K562 (cell line): ENCODE results near the gene VARS1. TPM values are rescaled to one million over a fixed set of nuclear protein-coding genes. Genes with fewer than 3 reads are reported as not detected.

Experiments
- KAT8 ChIP-seq: fragments of 450-650 bp; IDR thresholded peaks from 2 replicates; pipeline ENCODE4 v1.6.1; 2016; ENCODE audit warnings: low read depth, mild to moderate bottlenecking
- KLF10 ChIP-seq: fragments of 250-450 bp; sonication (Bioruptor Pico); IDR thresholded peaks from 2 replicates; pipeline ENCODE4 v1.6.1; 2021; ENCODE audit warnings: matching md5 sums
- LARP7 ChIP-seq: fragments of 450-650 bp; IDR thresholded peaks from 2 replicates; pipeline ENCODE4 v1.6.1; 2016
- NFRKB ChIP-seq: fragments of 450-650 bp; IDR thresholded peaks from 2 replicates; pipeline ENCODE4 v1.6.1; 2016; ENCODE audit warnings: low read depth
- PHB2 ChIP-seq: fragments of 450-650 bp; IDR thresholded peaks from 2 replicates; pipeline ENCODE4 v1.6.1; 2017; ENCODE audit warnings: low read depth
- POLR2AphosphoS2 ChIP-seq: IDR thresholded peaks from 2 replicates; pipeline ENCODE4 v1.6.1; 2012; ENCODE audit warnings: low read length, improper control_type of control experiment
- SAFB ChIP-seq: fragments of 200-400 bp; formaldehyde crosslinking; IDR thresholded peaks from 2 replicates; pipeline ENCODE4 v1.6.1; 2017; ENCODE audit warnings: low read depth, low read length, borderline replicate concordance
- SMARCC2 ChIP-seq: fragments of 450-650 bp; IDR thresholded peaks from 2 replicates; pipeline ENCODE4 v1.6.1; 2017; ENCODE audit warnings: antibody characterized with exemption, moderate library complexity, mild to moderate bottlenecking, low read depth
- TAF1 ChIP-seq: IDR thresholded peaks from 2 replicates; pipeline ENCODE4 v1.6.1; 2011; ENCODE audit warnings: mild to moderate bottlenecking, low read length, moderate library complexity; ENCODE audit not compliant: insufficient read depth, control insufficient read depth, severe bottlenecking; ENCODE audit errors: extremely low read depth
- XRCC3 ChIP-seq: fragments of 450-650 bp; IDR thresholded peaks from 2 replicates; pipeline ENCODE4 v1.6.1; 2017; ENCODE audit warnings: mild to moderate bottlenecking, moderate library complexity
- ZNF561 ChIP-seq: fragments of 450-650 bp; formaldehyde crosslinking; conservative IDR thresholded peaks from 2 replicates; pipeline ENCODE4 v1.4.0; 2020; ENCODE audit warnings: mild to moderate bottlenecking, moderate library complexity
- polyA plus RNA-seq, 8 experiments: library from polyadenylated mRNA; depleted of rRNA in 4 of 8; stranded (reverse) in 5 of 8; unstranded in 3 of 8; fragments of >200 nt; fragmentation: Nextera tagmentation in 2 of 8; fragmentation: Illumina TruSeq in 1 of 8; extraction: Ambion mirVana in 2 of 8; extraction: Trizol in 1 of 8; gene quantifications; 2 replicates each; pipeline versions ENCODE4 v1.2.1 to v1.2.3, GENCODE V29; 2011 to 2014; ENCODE audit warnings: inconsistent platforms in 1 of 8, missing spikeins in 1 of 8
- total RNA-seq, 7 experiments: library from RNA; depleted of rRNA in 6 of 7; stranded (reverse); fragments of >200 nt in 6 of 7; fragmentation: Illumina TruSeq in 2 of 7; extraction: Trizol in 2 of 7; gene quantifications; 2 replicates each; pipeline versions ENCODE4 v1.2.1 to v1.2.3, GENCODE V29; 2011 to 2021; ENCODE audit warnings: low replicate concordance in 1 of 7
- TF ChIP-seq, protein P1 (sequence below): fragments of 250-450 bp; sonication (Bioruptor Pico); IDR thresholded peaks from 2 replicates; pipeline ENCODE4 v1.4.0; 2020
- TF ChIP-seq, protein P2 (sequence below): fragments of 450-650 bp; IDR thresholded peaks from 2 replicates; pipeline ENCODE4 v1.6.1; 2016; ENCODE audit warnings: mild to moderate bottlenecking, moderate library complexity

VARS1 gene
- total and polyA plus RNA-seq, 9 of the 15 experiments (the other 6 are each of a cell fraction or from before 2014, with no cell fraction given): 2.9 to 488 (median 130) TPM

- TF ChIP-seq, protein P1, sequence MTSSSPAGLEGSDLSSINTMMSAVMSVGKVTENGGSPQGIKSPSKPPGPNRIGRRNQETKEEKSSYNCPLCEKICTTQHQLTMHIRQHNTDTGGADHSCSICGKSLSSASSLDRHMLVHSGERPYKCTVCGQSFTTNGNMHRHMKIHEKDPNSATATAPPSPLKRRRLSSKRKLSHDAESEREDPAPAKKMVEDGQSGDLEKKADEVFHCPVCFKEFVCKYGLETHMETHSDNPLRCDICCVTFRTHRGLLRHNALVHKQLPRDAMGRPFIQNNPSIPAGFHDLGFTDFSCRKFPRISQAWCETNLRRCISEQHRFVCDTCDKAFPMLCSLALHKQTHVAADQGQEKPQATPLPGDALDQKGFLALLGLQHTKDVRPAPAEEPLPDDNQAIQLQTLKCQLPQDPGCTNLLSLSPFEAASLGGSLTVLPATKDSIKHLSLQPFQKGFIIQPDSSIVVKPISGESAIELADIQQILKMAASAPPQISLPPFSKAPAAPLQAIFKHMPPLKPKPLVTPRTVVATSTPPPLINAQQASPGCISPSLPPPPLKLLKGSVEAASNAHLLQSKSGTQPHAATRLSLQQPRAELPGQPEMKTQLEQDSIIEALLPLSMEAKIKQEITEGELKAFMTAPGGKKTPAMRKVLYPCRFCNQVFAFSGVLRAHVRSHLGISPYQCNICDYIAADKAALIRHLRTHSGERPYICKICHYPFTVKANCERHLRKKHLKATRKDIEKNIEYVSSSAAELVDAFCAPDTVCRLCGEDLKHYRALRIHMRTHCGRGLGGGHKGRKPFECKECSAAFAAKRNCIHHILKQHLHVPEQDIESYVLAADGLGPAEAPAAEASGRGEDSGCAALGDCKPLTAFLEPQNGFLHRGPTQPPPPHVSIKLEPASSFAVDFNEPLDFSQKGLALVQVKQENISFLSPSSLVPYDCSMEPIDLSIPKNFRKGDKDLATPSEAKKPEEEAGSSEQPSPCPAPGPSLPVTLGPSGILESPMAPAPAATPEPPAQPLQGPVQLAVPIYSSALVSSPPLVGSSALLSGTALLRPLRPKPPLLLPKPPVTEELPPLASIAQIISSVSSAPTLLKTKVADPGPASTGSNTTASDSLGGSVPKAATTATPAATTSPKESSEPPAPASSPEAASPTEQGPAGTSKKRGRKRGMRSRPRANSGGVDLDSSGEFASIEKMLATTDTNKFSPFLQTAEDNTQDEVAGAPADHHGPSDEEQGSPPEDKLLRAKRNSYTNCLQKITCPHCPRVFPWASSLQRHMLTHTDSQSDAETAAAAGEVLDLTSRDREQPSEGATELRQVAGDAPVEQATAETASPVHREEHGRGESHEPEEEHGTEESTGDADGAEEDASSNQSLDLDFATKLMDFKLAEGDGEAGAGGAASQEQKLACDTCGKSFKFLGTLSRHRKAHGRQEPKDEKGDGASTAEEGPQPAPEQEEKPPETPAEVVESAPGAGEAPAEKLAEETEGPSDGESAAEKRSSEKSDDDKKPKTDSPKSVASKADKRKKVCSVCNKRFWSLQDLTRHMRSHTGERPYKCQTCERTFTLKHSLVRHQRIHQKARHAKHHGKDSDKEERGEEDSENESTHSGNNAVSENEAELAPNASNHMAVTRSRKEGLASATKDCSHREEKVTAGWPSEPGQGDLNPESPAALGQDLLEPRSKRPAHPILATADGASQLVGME (CRISPR knock-in tag): no peak
- TF ChIP-seq LARP7 (peak; percentile 3; the same call in 1 of the 2 replicates), ZNF561 (CRISPR knock-in tag) (no peak), PHB2 (0 out of 2 replicates have a peak, but pooled peaks have one; percentile 33), NFRKB (no peak), XRCC3 (no peak), SAFB (no peak), TAF1 (no peak), KAT8 (no peak), POLR2AphosphoS2 (0 out of 2 replicates have a peak, but pooled peaks have one; percentile 63), KLF10 (CRISPR knock-in tag) (no peak), SMARCC2 (no peak)
- TF ChIP-seq, protein P2, sequence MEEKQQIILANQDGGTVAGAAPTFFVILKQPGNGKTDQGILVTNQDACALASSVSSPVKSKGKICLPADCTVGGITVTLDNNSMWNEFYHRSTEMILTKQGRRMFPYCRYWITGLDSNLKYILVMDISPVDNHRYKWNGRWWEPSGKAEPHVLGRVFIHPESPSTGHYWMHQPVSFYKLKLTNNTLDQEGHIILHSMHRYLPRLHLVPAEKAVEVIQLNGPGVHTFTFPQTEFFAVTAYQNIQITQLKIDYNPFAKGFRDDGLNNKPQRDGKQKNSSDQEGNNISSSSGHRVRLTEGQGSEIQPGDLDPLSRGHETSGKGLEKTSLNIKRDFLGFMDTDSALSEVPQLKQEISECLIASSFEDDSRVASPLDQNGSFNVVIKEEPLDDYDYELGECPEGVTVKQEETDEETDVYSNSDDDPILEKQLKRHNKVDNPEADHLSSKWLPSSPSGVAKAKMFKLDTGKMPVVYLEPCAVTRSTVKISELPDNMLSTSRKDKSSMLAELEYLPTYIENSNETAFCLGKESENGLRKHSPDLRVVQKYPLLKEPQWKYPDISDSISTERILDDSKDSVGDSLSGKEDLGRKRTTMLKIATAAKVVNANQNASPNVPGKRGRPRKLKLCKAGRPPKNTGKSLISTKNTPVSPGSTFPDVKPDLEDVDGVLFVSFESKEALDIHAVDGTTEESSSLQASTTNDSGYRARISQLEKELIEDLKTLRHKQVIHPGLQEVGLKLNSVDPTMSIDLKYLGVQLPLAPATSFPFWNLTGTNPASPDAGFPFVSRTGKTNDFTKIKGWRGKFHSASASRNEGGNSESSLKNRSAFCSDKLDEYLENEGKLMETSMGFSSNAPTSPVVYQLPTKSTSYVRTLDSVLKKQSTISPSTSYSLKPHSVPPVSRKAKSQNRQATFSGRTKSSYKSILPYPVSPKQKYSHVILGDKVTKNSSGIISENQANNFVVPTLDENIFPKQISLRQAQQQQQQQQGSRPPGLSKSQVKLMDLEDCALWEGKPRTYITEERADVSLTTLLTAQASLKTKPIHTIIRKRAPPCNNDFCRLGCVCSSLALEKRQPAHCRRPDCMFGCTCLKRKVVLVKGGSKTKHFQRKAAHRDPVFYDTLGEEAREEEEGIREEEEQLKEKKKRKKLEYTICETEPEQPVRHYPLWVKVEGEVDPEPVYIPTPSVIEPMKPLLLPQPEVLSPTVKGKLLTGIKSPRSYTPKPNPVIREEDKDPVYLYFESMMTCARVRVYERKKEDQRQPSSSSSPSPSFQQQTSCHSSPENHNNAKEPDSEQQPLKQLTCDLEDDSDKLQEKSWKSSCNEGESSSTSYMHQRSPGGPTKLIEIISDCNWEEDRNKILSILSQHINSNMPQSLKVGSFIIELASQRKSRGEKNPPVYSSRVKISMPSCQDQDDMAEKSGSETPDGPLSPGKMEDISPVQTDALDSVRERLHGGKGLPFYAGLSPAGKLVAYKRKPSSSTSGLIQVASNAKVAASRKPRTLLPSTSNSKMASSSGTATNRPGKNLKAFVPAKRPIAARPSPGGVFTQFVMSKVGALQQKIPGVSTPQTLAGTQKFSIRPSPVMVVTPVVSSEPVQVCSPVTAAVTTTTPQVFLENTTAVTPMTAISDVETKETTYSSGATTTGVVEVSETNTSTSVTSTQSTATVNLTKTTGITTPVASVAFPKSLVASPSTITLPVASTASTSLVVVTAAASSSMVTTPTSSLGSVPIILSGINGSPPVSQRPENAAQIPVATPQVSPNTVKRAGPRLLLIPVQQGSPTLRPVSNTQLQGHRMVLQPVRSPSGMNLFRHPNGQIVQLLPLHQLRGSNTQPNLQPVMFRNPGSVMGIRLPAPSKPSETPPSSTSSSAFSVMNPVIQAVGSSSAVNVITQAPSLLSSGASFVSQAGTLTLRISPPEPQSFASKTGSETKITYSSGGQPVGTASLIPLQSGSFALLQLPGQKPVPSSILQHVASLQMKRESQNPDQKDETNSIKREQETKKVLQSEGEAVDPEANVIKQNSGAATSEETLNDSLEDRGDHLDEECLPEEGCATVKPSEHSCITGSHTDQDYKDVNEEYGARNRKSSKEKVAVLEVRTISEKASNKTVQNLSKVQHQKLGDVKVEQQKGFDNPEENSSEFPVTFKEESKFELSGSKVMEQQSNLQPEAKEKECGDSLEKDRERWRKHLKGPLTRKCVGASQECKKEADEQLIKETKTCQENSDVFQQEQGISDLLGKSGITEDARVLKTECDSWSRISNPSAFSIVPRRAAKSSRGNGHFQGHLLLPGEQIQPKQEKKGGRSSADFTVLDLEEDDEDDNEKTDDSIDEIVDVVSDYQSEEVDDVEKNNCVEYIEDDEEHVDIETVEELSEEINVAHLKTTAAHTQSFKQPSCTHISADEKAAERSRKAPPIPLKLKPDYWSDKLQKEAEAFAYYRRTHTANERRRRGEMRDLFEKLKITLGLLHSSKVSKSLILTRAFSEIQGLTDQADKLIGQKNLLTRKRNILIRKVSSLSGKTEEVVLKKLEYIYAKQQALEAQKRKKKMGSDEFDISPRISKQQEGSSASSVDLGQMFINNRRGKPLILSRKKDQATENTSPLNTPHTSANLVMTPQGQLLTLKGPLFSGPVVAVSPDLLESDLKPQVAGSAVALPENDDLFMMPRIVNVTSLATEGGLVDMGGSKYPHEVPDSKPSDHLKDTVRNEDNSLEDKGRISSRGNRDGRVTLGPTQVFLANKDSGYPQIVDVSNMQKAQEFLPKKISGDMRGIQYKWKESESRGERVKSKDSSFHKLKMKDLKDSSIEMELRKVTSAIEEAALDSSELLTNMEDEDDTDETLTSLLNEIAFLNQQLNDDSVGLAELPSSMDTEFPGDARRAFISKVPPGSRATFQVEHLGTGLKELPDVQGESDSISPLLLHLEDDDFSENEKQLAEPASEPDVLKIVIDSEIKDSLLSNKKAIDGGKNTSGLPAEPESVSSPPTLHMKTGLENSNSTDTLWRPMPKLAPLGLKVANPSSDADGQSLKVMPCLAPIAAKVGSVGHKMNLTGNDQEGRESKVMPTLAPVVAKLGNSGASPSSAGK: no peak
Observed at GRCh38 chr6:31836047-31836473, 40.5 kb upstream of the VARS1 start (continued).
